Measurements from ENCODE around the gene GALNT14. TPM values are rescaled to one million over a fixed set of nuclear protein-coding genes. Genes with fewer than 3 reads are reported as not detected.

Gene GALNT14
- total and polyA plus RNA-seq, 2 of the 8 experiments (the other 6 are each of a cell fraction or from before 2014, with no cell fraction given), result 13.0 to 13.7 TPM

- TF ChIP-seq CBX8 (IDR thresholded peaks at IDR 0.05; ENCODE audit: borderline replicate concordance, low read depth, low read length), result no peak
- no peak for TF ChIP-seq SIX5 (IDR thresholded peaks at IDR 0.05; ENCODE audit: low read depth, low read length)
- TF ChIP-seq PHF8 (conservative IDR thresholded peaks at IDR 0.05; ENCODE audit: low read depth, low read length), result no peak
- no peak for TF ChIP-seq SIN3A (conservative IDR thresholded peaks at IDR 0.05 in 1 of 2, IDR thresholded peaks at IDR 0.05 in 1 of 2; ENCODE audit: low read depth in 1 of 2, low read length in 2 of 2)
- no peak for TF ChIP-seq GABPA (IDR thresholded peaks at IDR 0.05; ENCODE audit: borderline replicate concordance, insufficient read depth, low read length)
- TF ChIP-seq CBX5 (IDR thresholded peaks at IDR 0.05; ENCODE audit: low read depth, low read length), result no peak
- TF ChIP-seq SP1 (IDR thresholded peaks at IDR 0.05; ENCODE audit: low read depth, low read length), result no peak
- TF ChIP-seq SAP30 (IDR thresholded peaks at IDR 0.05; ENCODE audit: insufficient read depth, insufficient replicate concordance, low read length), result no peak
- TF ChIP-seq E2F6 (IDR thresholded peaks at IDR 0.05), result no peak
- TF ChIP-seq CTBP2 (IDR thresholded peaks at IDR 0.05; ENCODE audit: borderline replicate concordance, insufficient read depth, insufficient read length, low read length), result no peak
- TF ChIP-seq NANOG (IDR thresholded peaks at IDR 0.05; ENCODE audit: insufficient read depth, low read depth, low read length, poor library complexity, severe bottlenecking), result no peak
- TF ChIP-seq RFX5 (IDR thresholded peaks at IDR 0.05; ENCODE audit: borderline replicate concordance, low read depth, low read length), result no peak
- no peak for TF ChIP-seq SP4 (IDR thresholded peaks at IDR 0.05; ENCODE audit: low read length)
- H3K79me2 ChIP-seq (ENCODE audit: control insufficient read depth in 1 of 2, insufficient read depth in 2 of 2, low read length in 2 of 2), result no peaks in the 10 kb centered on the region
- ChIA-PET POLR2A (ENCODE audit: partially characterized antibody) (no interaction called here), CTCF (ENCODE audit: partially characterized antibody) (interaction anchor here (1.1 to 1.4 kb wide), 2 partner anchors 22 to 24 kb away, joined by 3 read pairs; no protein-coding TSS in a partner anchor)
- H3K18ac ChIP-seq (ENCODE audit: extremely low read depth, low read length), result no peak overlapping the region
- no peak overlapping the region for H4K91ac ChIP-seq (replicated peaks; ENCODE audit: insufficient read length, low read length)
- no peak overlapping the region for H3K4me3 ChIP-seq (ENCODE audit: extremely low read depth in 1 of 4, insufficient read depth in 2 of 4, low read depth in 3 of 4, low read length in 4 of 4)
- no peak overlapping the region for H4K5ac ChIP-seq (ENCODE audit: insufficient read length, low read depth, low read length)
- no peak overlapping the region for H4K8ac ChIP-seq (ENCODE audit: extremely low read depth, insufficient read depth, low read length)
- no peak overlapping the region for H3K4me2 ChIP-seq (ENCODE audit: insufficient read depth in 1 of 2, low read depth in 2 of 2, low read length in 2 of 2)
- no peak overlapping the region for H3K23ac ChIP-seq (ENCODE audit: insufficient read length)
- no peaks in the 10 kb centered on the region for H3K27me3 ChIP-seq (replicated peaks in 1 of 4; ENCODE audit: control insufficient read depth in 3 of 4, extremely low read depth in 1 of 4, insufficient read depth in 3 of 4, low read length in 3 of 4)
- no peaks in the 10 kb centered on the region for H4K20me1 ChIP-seq (replicated peaks in 1 of 2; ENCODE audit: control insufficient read depth in 1 of 2, insufficient read depth in 2 of 2, low read length in 2 of 2)
- no peak overlapping the region for H2BK20ac ChIP-seq (ENCODE audit: low read length)
- FAIRE-seq (no peak), DNase-seq (ENCODE audit: low read depth in 1 of 2, low spot score in 2 of 2) (no peak)
- H2AFZ ChIP-seq (ENCODE audit: low read length), result no peak overlapping the region
- no peak overlapping the region for H3K56ac ChIP-seq (replicated peaks; ENCODE audit: insufficient read length, low read depth, low read length)
- no peaks in the 10 kb centered on the region for H3K23me2 ChIP-seq (ENCODE audit: low read depth, low read length)
- H3K36me3 ChIP-seq (ENCODE audit: control insufficient read depth in 2 of 4, insufficient read depth in 4 of 4, low read length in 3 of 4), result no peaks in the 10 kb centered on the region
- H2AK5ac ChIP-seq (ENCODE audit: low read depth, low read length), result no peak overlapping the region
- H2BK15ac ChIP-seq (ENCODE audit: low read length), result no peak overlapping the region
- H3K9me3 ChIP-seq (ENCODE audit: insufficient read depth in 2 of 2, low read depth in 1 of 2, low read length in 1 of 2), result no peaks in the 10 kb centered on the region
- H2BK5ac ChIP-seq (ENCODE audit: low read depth, low read length), result no peak overlapping the region
- H2BK12ac ChIP-seq (ENCODE audit: low read depth, low read length), result no peak overlapping the region
- no peaks in the 10 kb centered on the region for H3K79me1 ChIP-seq (ENCODE audit: low read depth, low read length)
- no peak overlapping the region for H2BK120ac ChIP-seq (replicated peaks; ENCODE audit: low read depth, low read length)
- H3K4me1 ChIP-seq (replicated peaks in 1 of 4; ENCODE audit: control insufficient read depth in 3 of 4, insufficient read depth in 4 of 4, low read length in 3 of 4), result no peaks in the 10 kb centered on the region
- no peak overlapping the region for H3K14ac ChIP-seq (ENCODE audit: insufficient read length)
- no peak overlapping the region for H3K9ac ChIP-seq (replicated peaks in 1 of 4; ENCODE audit: extremely low read depth in 1 of 4, low read depth in 3 of 4, low read length in 3 of 4)
- no peak overlapping the region for H3K4ac ChIP-seq (replicated peaks; ENCODE audit: insufficient read length, low read depth, low read length)
- no peak overlapping the region for H3K27ac ChIP-seq (ENCODE audit: low read depth, low read length)
Measured at GRCh38 chr2:30956995-30957394, 181.2 kb downstream of the GALNT14 start.

Measured in H1 (cell line).